ENCODE data around the gene TXNRD3. TPM values are rescaled to one million over a fixed set of nuclear protein-coding genes. Genes with fewer than 3 reads are reported as not detected.
"Not testable (repeated sequence)": the region's sequence is repeated elsewhere in the genome, so short reads cannot be mapped to it uniquely, and the experiment has no call there.

Gene TXNRD3
- total and polyA plus RNA-seq, 4 donors = 7.4 to 19.0 (median 13.3) TPM

DNA sequence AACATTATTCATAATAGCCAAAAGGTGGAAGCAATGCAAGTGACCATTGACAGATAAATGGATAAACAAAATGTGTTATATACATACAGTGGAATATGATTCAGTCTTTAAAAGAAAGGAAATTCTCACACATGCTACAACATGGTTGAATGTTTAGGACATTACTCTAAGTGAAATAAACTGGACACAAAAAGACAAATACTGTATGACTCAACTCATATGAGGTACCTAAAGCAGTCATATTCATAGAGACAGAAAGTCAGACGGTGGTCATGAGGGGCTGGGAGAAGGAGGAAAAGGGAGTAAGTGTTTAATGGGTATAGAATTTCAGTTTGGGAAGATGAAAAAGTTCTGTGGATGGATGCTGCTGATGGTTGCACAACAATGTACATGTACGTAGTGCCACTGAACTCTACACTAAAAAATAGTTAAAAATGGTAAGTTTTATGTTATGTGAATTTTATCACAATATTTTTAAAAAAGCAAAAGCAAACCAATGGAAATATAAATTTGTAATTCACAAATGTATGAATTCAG lies 5.3 kb downstream of the TXNRD3 start:
- no peaks in the 10 kb centered on the region for H3K9me3 ChIP-seq (ENCODE audit: control insufficient read depth, insufficient read depth, low read length)
- H3K27ac ChIP-seq (ENCODE audit: low read depth, low read length) = no peak overlapping the region
- DNase-seq (ENCODE audit: low read depth in 4 of 6, low spot score in 6 of 6) = no peak
- H3K4me1 ChIP-seq (ENCODE audit: control insufficient read depth, insufficient read depth, low read length) = no peaks in the 10 kb centered on the region
- H3K36me3 ChIP-seq (ENCODE audit: control insufficient read depth, insufficient read depth, low read length) = no peaks in the 10 kb centered on the region
- no peak overlapping the region for H3K4me3 ChIP-seq (ENCODE audit: low read depth, low read length)
- no CpG with 5 or more reads among the region's 2 CpGs for WGBS (ENCODE audit: insufficient coverage)
- H3K27me3 ChIP-seq (ENCODE audit: control insufficient read depth, insufficient read depth, low read length) = no peaks in the 10 kb centered on the region

DNA sequence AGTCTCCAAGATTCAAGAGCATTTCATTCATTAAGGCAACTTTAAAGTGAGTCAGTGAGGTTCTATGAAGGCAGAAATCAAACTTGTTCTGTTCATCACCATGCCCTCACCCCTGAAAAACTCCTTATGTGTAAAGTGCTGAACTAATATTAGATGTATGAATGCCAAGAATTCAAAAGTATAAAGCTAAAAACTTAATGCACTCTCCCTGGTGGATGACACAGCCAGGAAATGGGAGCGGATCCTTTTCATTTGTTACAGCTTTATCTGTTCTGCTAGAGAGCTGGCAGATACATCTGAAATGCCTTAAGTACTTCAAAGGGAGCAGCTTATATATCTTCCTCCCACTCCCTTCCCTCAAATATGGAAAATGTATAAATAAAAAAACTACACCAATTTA lies 8.2 kb downstream of the TXNRD3 start:
- Histone ChIP-seq H3K4me3 (ENCODE audit: low read depth, low read length) (no peak overlapping the region), H3K9me3 (ENCODE audit: control insufficient read depth, insufficient read depth, low read length) (no peaks in the 10 kb centered on the region), H3K4me1 (ENCODE audit: control insufficient read depth, insufficient read depth, low read length) (no peaks in the 10 kb centered on the region), H3K27me3 (ENCODE audit: control insufficient read depth, insufficient read depth, low read length) (no peaks in the 10 kb centered on the region), H3K27ac (ENCODE audit: low read depth, low read length) (no peak overlapping the region), H3K36me3 (ENCODE audit: control insufficient read depth, insufficient read depth, low read length) (peaks cover 3% of the 10 kb centered on the region)
- WGBS (ENCODE audit: insufficient coverage) = no CpG with 5 or more reads among the region's 1 CpG
- no peak for DNase-seq (ENCODE audit: low read depth in 4 of 6, low spot score in 6 of 6)

DNA sequence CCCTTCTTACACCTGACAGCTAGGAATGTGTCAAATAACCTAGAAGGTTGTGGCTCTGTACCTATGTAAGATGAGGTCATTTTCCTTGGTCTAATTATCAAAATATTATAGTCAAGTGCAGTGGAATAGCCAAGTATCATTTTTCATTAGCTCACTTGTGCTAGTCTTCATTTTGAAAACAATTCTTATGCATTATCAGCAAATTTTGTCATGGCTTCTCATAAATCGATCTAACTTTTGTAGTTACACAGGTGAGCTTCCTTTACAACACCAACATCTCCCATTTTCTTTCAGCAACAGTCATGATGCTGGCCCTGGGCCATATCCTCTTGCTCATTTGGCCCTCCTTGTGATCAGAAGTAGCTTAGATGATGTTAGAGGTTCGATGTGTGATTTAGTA lies 10.3 kb downstream of the TXNRD3 start:
- 100% methylated on average over 1 of the region's 2 CpGs for WGBS (ENCODE audit: insufficient coverage)
- no peaks in the 10 kb centered on the region for H3K9me3 ChIP-seq (ENCODE audit: control insufficient read depth, insufficient read depth, low read length)
- no peak overlapping the region for H3K4me3 ChIP-seq (ENCODE audit: low read depth, low read length)
- no peak for DNase-seq (ENCODE audit: low read depth in 4 of 6, low spot score in 6 of 6)
- no peak overlapping the region for H3K27ac ChIP-seq (ENCODE audit: low read depth, low read length)
- H3K36me3 ChIP-seq (ENCODE audit: control insufficient read depth, insufficient read depth, low read length) = peaks cover 3% of the 10 kb centered on the region
- H3K27me3 ChIP-seq (ENCODE audit: control insufficient read depth, insufficient read depth, low read length) = no peaks in the 10 kb centered on the region
- no peaks in the 10 kb centered on the region for H3K4me1 ChIP-seq (ENCODE audit: control insufficient read depth, insufficient read depth, low read length)

DNA sequence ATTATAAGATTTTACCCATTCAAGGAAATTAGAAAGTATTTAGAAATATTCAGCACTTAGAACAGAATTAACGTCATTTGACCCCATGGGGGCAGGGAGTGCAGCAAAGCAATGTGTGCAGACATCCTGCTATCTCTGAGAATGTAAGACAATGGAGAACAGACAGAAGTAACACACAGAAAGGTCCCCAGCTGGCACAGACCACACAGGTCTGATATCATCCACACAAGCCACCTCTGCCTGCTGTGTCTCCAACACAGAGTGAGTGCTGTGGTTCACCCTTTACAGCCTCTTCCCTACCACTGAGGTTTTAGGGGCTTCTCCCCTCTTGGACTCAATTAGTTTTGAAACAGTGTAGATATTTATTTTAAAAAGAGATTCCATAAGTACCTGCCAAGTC lies 16.1 kb downstream of the TXNRD3 start:
- no peaks in the 10 kb centered on the region for H3K27me3 ChIP-seq (ENCODE audit: control insufficient read depth, insufficient read depth, low read length)
- H3K4me1 ChIP-seq (ENCODE audit: control insufficient read depth, insufficient read depth, low read length) = no peaks in the 10 kb centered on the region
- no peak overlapping the region for H3K27ac ChIP-seq (ENCODE audit: low read depth, low read length)
- WGBS (ENCODE audit: insufficient coverage) = 100% methylated on average over 1 of the region's 1 CpG
- no peaks in the 10 kb centered on the region for H3K9me3 ChIP-seq (ENCODE audit: control insufficient read depth, insufficient read depth, low read length)
- peaks cover 3% of the 10 kb centered on the region for H3K36me3 ChIP-seq (ENCODE audit: control insufficient read depth, insufficient read depth, low read length)
- DNase-seq (ENCODE audit: low read depth in 4 of 6, low spot score in 6 of 6) = no peak
- H3K4me3 ChIP-seq (ENCODE audit: low read depth, low read length) = no peak overlapping the region

DNA sequence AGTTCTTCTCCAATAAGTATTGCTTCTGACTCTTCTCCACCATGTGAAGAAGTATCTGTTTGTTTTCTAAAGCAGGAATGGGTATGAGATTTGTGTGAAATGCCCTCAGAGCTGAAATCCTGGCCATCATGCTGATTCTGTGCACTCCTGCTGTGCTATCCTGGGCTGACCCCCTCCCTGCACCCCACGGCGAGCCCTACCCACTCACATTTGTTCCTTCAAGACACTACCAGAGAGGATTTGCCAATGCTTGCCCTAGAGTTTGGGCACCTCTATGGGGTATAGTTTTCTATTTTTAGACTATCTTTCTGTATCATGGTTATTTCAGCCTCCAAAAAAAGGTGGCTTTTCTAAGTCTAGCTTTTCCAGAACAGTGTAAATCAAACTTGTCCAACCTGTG lies 18.5 kb downstream of the TXNRD3 start:
- no CpG with 5 or more reads among the region's 2 CpGs for WGBS (ENCODE audit: insufficient coverage)
- Histone ChIP-seq H3K36me3 (ENCODE audit: control insufficient read depth, insufficient read depth, low read length) (no peaks in the 10 kb centered on the region), H3K4me3 (ENCODE audit: low read depth, low read length) (no peak overlapping the region), H3K27ac (ENCODE audit: low read depth, low read length) (no peak overlapping the region), H3K4me1 (ENCODE audit: control insufficient read depth, insufficient read depth, low read length) (no peaks in the 10 kb centered on the region), H3K9me3 (ENCODE audit: control insufficient read depth, insufficient read depth, low read length) (no peaks in the 10 kb centered on the region), H3K27me3 (ENCODE audit: control insufficient read depth, insufficient read depth, low read length) (no peaks in the 10 kb centered on the region)
- no peak for DNase-seq (ENCODE audit: low read depth in 4 of 6, low spot score in 6 of 6)

DNA sequence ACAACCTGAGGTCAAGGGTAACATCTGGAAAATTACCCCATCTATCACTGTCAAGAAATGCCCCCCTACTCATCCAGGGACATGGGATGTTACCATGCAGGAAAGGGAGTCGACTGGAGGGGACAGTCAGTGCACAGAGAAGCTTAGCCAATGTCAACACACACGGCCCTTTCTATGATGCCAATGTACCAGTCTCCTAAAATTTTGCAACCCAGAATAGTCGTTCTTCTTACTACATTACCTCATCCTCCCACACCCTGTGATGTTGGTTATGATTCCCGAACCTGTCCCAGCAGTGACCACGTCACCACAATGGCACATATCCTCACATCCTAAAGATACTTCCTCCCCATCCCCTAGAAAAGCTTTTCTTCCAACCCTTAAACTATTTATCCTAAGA lies 20.1 kb downstream of the TXNRD3 start:
- Histone ChIP-seq H3K4me3 (ENCODE audit: low read depth, low read length) (no peak overlapping the region), H3K9me3 (ENCODE audit: control insufficient read depth, insufficient read depth, low read length) (no peaks in the 10 kb centered on the region), H3K36me3 (ENCODE audit: control insufficient read depth, insufficient read depth, low read length) (no peaks in the 10 kb centered on the region), H3K27me3 (ENCODE audit: control insufficient read depth, insufficient read depth, low read length) (no peaks in the 10 kb centered on the region), H3K4me1 (ENCODE audit: control insufficient read depth, insufficient read depth, low read length) (no peaks in the 10 kb centered on the region), H3K27ac (ENCODE audit: low read depth, low read length) (no peak overlapping the region)
- 90% methylated on average over 5 of the region's 5 CpGs for WGBS (ENCODE audit: insufficient coverage)
- no peak for DNase-seq (ENCODE audit: low read depth in 4 of 6, low spot score in 6 of 6)

DNA sequence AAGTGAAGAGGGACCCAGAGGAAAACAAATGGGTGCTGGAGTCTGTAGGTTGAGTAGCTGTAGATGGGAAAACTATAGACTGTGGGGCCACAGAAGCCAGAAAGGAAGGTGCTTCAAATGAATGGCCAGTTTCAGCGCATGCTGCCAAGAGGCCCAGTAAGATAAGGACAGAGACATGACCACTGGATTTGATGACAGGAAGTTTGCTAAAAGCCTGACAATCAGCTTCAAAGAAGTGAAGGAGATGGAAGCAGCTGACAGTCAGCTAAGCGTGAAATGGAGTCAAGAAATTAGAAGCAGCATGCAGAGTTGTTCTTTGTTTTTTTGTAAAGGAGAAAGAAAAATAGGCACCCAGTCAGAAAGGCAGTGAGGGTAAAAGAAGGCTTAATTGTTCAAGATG lies 24.9 kb downstream of the TXNRD3 start:
- Histone ChIP-seq H3K27me3 (ENCODE audit: control insufficient read depth, insufficient read depth, low read length) (no peaks in the 10 kb centered on the region), H3K4me3 (ENCODE audit: low read depth, low read length) (no peak overlapping the region), H3K36me3 (ENCODE audit: control insufficient read depth, insufficient read depth, low read length) (no peaks in the 10 kb centered on the region), H3K9me3 (ENCODE audit: control insufficient read depth, insufficient read depth, low read length) (peaks cover 1% of the 10 kb centered on the region), H3K4me1 (ENCODE audit: control insufficient read depth, insufficient read depth, low read length) (no peaks in the 10 kb centered on the region), H3K27ac (ENCODE audit: low read depth, low read length) (no peak overlapping the region)
- peak in 1 of 6 donors; percentile 61 for DNase-seq (ENCODE audit: low read depth in 4 of 6, low spot score in 6 of 6)
- WGBS (ENCODE audit: insufficient coverage) = 46% methylated on average over 2 of the region's 2 CpGs

DNA sequence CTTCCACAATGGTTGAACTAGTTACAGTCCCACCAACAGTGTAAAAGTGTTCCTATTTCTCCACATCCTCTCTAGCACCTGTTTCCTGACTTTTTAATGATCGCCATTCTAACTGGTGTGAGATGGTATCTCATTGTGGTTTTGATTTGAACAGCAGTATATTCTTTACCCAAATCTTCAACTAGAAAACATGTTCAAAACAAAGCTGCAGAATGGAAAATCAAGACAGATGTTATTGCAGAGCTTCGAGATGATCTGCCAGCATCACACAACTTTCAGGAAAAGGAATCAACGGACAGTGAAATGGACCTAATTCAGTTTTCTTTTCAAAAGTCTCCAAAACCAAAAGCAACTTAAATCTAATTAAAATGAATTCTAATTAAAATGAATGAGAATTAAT lies 29.2 kb downstream of the TXNRD3 start:
- not testable (repeated sequence) for H3K27ac ChIP-seq (ENCODE audit: low read depth, low read length)
- WGBS (ENCODE audit: insufficient coverage) = 100% methylated on average over 1 of the region's 3 CpGs

DNA sequence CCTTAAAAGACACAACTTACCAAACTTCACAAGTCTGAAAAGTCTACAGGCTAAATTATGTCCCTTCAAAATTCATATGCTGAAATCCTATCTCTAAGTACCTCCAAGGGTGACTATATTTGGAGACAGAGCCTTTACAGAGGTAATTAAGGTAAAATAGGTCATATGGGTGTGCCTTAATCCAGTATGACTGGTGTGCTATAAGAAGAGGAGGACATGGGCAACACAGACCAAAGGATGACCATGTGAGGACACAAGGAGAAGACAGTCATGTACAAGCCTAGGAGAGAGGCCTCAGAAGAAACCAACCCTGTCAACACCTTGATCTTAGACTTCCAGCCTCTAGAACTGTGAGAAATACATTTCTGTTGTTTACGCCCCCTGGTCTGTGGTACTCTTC lies 32.2 kb downstream of the TXNRD3 start:
- Histone ChIP-seq H3K4me1 (ENCODE audit: control insufficient read depth, insufficient read depth, low read length) (no peaks in the 10 kb centered on the region), H3K27me3 (ENCODE audit: control insufficient read depth, insufficient read depth, low read length) (no peaks in the 10 kb centered on the region), H3K27ac (ENCODE audit: low read depth, low read length) (no peak overlapping the region), H3K36me3 (ENCODE audit: control insufficient read depth, insufficient read depth, low read length) (no peaks in the 10 kb centered on the region), H3K4me3 (ENCODE audit: low read depth, low read length) (no peak overlapping the region), H3K9me3 (ENCODE audit: control insufficient read depth, insufficient read depth, low read length) (no peaks in the 10 kb centered on the region)
- no peak for DNase-seq (ENCODE audit: low read depth in 4 of 6, low spot score in 6 of 6)
- WGBS (ENCODE audit: insufficient coverage) = no CpG with 5 or more reads among the region's 1 CpG

More for the DNA sequence above, 29.2 kb downstream of the TXNRD3 start:
- DNase-seq (ENCODE audit: low read depth in 4 of 6, low spot score in 6 of 6); H3K27me3 ChIP-seq (ENCODE audit: control insufficient read depth, insufficient read depth, low read length); H3K36me3 ChIP-seq (ENCODE audit: control insufficient read depth, insufficient read depth, low read length); H3K4me3 ChIP-seq (ENCODE audit: low read depth, low read length); H3K4me1 ChIP-seq (ENCODE audit: control insufficient read depth, insufficient read depth, low read length); H3K9me3 ChIP-seq (ENCODE audit: control insufficient read depth, insufficient read depth, low read length): not testable (repeated sequence)

DNA sequence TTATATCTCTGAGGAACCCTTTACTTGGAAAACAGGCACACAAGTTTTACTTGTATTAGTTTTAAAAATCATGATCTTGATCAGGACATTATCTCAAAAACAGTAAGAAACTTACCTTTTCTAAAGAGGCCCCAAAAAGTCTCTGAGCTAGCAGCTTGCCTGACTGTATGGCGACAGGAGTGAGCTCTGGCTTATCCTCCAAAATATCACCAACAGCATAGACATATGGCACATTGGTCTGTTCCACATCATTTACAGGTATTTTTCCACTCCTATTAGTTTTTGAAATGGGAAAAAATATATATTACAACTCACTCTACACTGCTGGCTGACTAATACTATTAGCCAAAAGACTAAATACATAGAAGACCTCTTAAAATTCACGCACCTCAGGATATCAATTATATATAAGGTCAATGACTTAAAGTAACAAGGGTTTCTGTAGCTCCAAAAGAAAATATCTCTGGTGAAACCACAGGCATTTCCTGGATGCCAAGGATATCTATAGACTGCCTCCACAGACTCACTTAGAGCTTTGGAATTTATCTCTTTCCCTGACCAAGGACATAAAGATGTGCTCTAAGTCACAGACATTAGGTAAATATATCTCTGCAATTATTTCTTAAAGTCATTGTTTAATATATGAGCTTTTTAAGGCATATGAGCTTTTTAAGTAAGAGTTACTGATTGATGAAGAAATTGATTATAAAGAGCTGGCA lies 33.1 kb downstream of the TXNRD3 start:
- no peaks in the 10 kb centered on the region for H3K4me1 ChIP-seq (ENCODE audit: control insufficient read depth, insufficient read depth, low read length)
- no peaks in the 10 kb centered on the region for H3K9me3 ChIP-seq (ENCODE audit: control insufficient read depth, insufficient read depth, low read length)
- H3K36me3 ChIP-seq (ENCODE audit: control insufficient read depth, insufficient read depth, low read length) = no peaks in the 10 kb centered on the region
- no peaks in the 10 kb centered on the region for H3K27me3 ChIP-seq (ENCODE audit: control insufficient read depth, insufficient read depth, low read length)
- no peak overlapping the region for H3K4me3 ChIP-seq (ENCODE audit: low read depth, low read length)
- no peak for DNase-seq (ENCODE audit: low read depth in 4 of 6, low spot score in 6 of 6)
- WGBS (ENCODE audit: insufficient coverage) = 100% methylated on average over 1 of the region's 2 CpGs
- H3K27ac ChIP-seq (ENCODE audit: low read depth, low read length) = no peak overlapping the region

All from spinal cord (tissue), 10 donors.